Right lung (tissue), 10 donors: Measurements from ENCODE around the gene HYDIN. TPM values are rescaled to one million over a fixed set of nuclear protein-coding genes. Genes with fewer than 3 reads are reported as not detected.
A peak's percentile ranks its signal among the peaks of the same experiment; 100 is the strongest.

Experiments
- DNase-seq, 2 donors: peaks; one replicate each; pipeline ENCODE4 v3.0.0-alpha.2; 2013
- long read RNA-seq, 8 donors: transcript quantifications; one replicate each; lab custom pipeline, GENCODE V29; 2026
- polyA plus RNA-seq, 5 donors: library from polyadenylated mRNA; unstranded; fragments of 120-200 nt; gene quantifications; one replicate each; pipeline versions ENCODE4 v1.2.1 to v1.2.3, GENCODE V29; 2013; ENCODE audit warnings: inconsistent platforms in 1 of 5, low replicate concordance in 1 of 5; ENCODE audit not compliant: insufficient read length in 5 of 5, insufficient read depth in 1 of 5

Gene HYDIN
- 10 to 100 TPM in 4 of 5 donors, 1 to 10 TPM in 1; 6.8 to 14.6 (median 14.0) TPM for polyA plus RNA-seq
- long read RNA-seq, donor 1, result 0 reads
- long read RNA-seq, donor 2, result 0 reads
- long read RNA-seq, donor 3, result 0 reads
- long read RNA-seq, donor 4, result 0 reads
- long read RNA-seq, donor 5, result 0 reads
- long read RNA-seq, donor 6, result 0 reads
- long read RNA-seq, donor 7, result 0 reads
- long read RNA-seq, donor 8, result 0 reads

DNA sequence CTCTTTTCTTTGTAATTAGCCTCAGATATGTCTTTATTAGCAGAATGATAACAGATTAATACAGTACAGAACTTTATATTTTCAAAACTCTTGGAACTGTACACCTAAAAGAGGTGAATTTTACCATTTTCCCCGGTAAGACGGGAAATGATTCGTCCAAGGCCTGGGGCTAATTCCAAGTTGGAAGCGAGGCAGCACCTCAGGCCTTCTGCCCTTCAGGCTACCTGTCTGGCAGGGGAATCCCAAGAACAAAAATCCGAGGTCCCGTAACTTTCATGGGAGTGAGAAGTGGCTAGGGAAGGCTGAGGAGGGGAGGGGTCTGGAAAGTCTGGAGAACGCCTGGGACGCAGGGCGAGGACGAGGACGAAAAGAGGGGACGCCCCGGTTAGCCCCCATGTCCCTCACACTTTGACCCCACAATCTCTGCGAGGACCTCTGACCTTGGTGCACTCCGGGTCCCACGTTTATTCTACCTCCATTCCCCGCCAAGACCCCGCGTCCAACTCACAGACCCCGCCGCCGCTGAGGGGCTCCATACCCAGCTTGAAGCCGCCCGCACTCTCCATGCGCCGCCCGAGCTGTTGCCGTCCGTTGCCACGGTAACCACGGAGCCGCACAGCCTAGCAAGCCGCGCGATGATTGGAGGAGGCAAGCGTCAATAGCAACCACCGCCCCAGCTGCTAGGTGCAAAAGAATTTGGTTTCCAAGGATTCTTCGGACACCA, at the start of gene HYDIN:
HYDIN (minus strand) TSS at position 601 of the 724 bp plus-strand sequence. CDS start 43,827 bp downstream, outside the sequence.
- peak; percentile 66 to 67 for DNase-seq

DNA sequence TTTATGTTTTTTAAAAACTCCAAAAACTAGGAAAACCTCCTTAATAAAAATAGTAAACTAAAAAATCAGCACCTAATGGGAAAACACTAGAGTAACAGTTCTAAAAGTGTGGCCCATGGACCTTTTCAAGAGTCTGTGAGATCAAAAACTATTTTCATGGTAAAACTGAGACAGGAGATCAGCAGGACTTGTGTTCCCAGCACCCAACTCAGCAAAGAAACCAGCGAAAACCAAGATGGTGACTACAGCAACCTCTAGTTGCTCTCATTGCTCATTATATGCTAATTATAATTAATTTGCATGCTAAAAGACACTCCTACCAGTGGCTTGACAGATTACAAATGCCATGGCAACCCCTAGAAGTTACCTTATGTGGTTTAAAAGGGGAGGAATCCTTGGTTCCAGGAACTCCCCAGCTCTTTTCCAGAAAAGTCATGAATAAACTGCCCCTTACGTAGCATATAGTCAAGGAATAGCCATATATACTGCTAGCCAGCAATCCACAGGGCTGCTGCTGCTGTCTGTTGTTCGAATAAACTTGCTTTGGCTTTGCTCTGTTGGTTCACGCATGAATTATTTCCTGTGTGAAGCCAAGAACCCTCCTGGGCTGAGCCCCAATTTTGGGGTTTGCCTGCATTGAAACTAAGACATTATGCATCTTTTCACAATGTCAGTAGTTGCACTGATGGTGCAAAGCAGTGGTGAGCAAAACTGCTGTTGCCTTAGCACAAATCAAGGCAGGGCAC, 46.2 kb upstream of the HYDIN start:
- DNase-seq, result no peak

DNA sequence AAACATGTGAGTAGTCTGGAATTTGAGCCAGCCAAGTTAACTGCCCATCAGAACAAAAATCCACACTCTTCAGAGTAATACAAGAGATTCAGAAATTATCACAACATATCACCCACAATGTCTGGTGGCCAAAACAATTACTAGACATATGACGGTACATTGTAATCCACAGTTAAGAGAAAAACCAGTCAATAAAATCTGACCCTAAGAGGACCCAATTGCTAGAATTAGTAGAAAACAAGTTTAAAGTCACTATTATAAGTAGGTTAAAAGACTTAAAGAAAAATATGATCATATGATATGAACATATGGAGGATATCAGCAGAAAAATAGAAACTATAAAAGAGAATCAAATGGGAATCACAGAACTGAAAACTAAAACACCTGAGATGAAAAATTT, 42.9 kb upstream of the HYDIN start:
- no peak for DNase-seq

DNA sequence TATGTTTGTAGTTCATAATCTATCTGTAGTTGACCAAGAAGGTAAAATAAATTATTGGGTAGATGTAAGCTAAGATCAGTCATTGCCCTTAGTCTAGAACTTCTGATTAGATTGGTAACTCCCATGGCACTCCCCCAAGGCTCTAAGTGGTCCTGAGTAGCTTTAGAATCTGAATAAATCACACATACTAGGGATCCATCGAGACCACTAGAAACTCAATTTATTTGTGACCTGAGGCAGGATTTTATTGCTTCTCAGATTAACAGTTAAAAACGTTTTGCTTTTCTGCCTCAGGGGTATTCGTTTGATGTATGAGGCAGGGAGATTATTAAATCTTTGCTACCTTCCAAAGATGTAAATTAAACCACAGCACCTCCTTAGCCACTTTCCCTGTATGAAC, 33.8 kb upstream of the HYDIN start:
- no peak for DNase-seq

DNA sequence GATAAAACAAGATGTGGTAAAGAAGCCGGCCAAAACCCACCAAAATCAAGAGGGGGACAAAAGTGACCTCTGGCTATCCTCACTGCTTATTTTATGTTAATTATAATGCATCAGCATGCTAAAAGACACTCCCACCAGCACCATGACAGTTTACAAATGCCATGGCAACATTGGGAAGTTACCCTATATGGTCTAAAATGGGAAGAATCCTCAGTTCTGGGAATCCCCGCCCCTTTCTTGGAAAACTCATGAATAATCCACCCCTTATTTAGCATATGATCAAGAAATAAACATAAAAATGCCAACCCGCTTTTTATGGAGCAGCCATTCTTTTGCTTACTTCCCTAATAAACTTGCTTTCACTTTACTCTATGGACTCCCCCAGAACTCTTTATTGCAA, 33.1 kb upstream of the HYDIN start:
- DNase-seq, result no peak

DNA sequence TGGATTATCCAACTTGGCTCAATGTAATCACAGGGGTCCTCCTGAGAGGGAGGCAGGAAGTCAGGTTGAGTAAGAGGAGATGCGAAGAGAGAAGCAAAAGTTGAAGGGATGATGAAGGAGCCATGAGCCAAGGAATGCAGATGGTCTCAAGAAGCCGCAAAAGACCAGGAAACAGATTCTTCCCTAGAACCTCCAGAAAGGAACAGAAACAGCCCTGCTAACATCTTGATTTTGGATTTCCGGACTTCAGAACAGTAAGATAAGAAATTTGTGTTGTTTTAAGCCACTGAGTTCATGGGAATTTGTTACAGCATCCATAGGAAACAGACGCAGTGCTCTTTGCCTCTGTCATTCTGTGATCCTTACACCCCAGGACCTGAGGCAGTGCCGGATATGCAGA, 31.9 kb upstream of the HYDIN start:
- DNase-seq, result no peak

DNA sequence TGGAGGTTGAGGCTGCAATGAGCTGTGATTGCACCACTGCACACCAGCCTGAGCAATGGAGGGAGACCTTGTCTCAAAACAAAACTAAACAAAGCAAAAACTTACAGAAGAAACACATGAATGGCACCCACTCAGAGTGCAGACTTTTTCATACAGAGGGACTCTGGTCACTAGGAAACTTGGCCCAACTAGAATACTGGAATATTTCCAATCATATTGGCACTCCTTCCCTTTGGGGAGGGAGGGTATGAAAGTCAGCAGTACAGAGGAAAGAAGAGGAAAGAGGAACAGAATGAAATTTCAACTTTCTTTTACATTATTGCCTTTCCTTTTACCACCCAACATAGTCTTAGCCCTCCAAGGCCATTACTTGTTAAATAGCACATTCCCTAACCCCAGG, 30.5 kb upstream of the HYDIN start:
- DNase-seq, result no peak

DNA sequence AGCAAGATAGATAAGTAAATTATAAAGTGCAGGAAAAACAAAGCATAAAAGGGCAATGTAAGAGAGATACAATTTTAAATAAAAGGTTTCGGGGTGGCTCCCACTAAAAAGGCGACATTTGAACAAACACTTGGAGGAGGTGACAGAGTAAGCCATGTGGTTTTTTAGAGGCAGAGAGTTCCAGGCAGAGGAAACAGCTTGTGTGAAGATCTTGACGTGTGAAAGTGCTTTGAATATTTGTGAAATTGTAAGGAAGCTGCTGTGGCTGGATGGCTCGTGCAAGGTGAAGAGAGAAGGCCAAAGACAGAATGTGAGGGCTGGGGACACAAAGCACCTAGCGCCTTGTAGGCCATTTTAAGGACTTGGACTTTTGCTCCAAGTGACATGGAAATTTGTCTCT, 28.6 kb upstream of the HYDIN start:
- no peak for DNase-seq

DNA sequence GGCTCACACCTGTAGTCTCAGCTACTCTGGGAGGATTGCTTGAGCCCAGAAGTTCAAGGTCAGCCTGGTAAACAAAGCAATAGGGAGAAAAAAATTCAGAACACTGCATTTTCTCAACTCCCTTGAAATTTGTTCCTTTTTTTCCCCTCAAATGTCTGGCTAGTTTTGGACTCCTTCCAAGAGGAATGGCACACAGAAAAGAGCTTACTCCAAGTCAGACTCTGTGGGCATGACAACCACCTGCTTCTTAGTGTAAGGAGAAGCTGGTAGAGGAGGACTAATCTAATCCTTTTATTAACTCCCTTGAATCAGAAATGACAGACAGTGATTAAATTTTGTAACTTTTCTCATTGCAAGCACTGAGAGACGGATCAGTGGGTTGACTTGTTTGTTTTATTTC, 27.9 kb upstream of the HYDIN start:
- no peak for DNase-seq

DNA sequence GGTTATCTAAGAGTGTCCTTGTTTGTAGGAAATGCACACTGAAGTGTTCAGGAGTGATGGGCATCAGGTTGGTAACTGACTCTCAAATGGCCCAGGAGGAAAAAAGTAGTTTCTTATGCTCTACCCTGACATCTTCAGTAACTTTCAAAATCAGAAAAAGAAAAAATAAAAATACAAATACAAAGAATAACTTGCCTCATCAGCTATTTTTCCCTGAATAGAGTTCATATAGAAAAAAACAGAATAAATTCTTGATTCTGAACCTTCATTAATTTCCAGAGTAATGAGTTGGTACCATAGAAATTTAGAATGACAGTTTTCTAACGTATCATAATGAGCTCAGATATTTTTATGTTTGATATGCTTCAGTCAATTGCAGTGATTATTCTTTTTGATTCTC, 27.2 kb upstream of the HYDIN start:
- no peak for DNase-seq

DNA sequence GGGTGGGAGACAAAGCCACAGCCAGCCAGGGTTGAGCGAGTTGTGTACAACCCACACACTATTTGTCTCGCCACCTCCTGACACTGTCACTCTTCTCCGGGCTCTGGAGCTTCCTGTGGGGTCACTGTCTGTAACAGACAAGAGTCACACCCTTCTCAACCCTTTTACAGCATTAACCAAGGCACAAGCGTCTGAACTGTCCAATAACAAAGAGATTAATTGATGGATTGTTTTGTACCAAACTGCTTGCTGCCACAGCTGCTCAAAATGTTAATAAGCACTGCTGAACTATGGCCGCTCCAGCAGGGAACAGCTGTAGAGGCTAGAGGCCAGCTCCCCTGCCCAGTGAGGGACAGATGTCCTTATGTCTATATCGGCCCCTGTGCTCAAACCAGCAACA, 25.2 kb upstream of the HYDIN start:
- DNase-seq, result peak in 1 of 2 donors; percentile 8

DNA sequence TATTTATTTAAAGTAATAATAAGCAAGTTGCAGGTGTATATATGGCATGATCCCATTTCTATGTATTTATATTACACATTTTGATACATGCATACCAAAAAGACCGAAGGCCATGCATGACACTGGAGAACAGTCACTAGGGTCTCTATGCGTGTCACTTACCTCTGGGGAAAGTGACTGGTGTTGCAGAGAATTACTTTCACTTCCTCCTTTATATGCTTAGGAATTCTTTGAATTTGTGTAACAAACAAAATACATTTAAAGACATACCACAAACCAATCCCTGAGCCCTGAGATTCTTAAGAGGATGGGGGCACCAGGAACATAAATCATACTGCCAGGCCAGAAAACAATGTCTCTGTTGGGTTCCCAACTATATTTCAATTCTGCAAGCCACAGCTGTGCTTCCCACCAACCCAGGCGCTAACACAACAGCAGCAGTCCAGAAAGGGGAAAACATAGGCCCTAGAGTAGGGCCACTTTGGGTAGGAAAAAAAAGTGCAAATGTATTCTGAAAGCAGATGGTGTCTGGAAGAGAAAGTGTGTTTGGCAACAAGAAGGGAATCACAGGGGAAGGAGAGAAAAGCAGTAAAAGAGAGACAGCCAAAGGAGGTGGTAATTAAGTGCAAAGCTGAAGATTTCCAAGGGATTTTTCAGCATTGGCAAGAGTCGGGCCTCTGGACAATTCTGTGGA, 24.5 kb upstream of the HYDIN start:
- DNase-seq, result peak in 1 of 2 donors; percentile 3

DNA sequence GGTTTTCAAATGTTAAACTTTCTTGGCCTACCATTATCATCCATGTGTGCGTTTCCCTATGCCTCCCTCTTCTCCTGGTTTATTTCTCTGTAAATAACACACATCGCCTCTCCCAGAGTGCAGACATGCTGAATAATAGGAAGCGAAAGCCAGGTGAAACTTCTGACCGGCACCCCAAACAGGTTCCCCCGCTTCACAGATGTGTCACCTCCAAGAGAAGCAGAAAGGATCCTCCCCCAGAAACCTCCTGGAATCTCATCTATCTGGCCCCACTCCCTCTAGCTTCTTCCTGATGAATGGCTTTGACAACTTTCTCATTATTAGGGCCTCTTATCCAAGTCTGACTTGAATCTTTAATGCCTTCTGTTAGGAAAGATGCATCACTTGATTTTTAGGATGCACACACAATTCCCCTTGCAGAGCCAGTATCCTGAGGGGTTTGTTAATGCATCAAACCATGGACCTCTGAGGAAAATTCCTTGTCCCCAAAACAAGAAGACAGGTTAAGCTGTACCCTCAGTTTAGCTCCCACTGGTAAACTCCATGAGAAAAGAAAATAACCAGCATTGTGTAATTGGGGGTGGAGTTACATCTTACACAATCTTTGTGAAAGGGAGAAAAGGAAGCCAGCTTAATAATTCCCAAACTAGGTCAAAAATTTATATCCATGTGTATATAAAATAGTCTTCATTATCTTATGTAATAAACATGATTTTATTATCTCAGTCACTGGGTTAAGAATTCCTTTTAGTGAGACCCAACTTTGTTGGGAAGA, 20.1 kb upstream of the HYDIN start:
- peak in 1 of 2 donors; percentile 16 for DNase-seq

DNA sequence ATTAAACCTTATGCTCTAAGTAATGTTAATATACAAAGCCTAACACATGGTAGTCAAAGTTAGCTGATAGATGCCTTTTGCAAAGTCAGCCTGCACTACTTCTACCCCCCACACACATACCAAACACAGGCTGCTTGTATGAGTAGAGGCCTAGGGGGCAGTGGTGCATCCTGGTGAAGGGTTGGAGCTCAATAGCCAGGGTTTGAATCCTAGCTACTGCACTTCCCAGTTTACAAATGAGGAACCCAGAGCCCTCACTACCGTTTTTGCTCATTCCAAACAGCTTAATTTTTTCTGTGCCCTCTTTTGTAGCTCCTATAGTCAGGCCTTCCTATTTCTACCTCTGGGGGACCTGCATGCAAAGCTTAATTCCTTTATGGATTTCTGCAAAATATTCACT, 18.9 kb upstream of the HYDIN start:
- no peak for DNase-seq

DNA sequence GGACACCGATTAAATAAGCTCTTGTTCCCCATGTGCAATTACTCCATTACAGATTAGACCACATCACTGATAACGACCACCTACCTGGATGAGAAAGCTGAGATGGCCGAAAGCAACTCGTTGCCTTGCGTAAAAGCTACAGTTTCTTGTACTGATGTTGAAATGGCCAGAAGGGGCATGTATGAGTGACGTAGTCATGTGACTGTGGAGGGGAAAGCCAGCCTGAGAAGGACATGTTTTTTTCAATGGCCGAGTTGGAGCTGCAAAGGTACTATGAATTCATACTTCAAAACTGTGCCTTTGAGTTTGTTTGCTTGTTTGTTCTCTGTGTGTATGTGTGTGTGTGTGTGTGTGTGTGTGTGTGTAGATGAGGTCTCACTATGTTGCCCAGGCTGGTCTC, 17.0 kb upstream of the HYDIN start:
- no peak for DNase-seq

DNA sequence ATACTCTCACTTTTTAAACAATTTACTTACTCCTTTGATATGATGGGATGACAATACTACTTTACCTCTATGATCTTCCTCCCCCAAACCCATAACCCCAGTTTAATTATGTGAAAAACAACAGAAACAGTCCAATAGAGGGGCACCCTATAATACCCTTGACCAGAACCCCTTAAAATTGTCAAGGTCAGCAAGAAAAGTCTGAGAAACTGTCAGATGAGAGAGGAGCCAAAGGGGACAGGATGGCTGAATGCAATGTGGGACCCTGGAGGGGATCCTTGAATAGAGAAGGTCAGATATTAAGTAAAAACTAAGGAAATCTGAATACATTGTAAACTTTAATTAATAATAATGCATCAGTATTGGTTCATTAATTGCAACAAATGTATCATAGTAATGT, 15.8 kb upstream of the HYDIN start:
- DNase-seq, result no peak

DNA sequence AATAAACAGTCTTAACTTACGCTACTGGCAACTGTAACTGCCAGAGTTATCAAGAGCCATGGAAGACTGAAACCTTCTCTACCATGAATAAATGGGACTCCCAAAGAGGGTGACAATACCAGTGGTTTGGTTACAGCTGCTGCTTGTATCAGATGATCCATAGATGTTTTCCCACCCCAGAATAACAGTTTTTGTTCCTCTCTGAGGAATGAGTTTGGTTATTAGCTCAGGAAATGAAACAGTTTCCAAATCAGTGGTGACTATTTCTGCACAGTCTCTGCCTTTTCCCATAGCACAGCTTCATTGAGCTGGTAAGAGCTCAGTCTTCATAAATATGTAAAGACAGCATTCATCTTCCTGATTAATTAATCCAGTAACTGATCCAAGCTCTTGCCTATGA, 14.0 kb upstream of the HYDIN start:
- DNase-seq, result no peak

DNA sequence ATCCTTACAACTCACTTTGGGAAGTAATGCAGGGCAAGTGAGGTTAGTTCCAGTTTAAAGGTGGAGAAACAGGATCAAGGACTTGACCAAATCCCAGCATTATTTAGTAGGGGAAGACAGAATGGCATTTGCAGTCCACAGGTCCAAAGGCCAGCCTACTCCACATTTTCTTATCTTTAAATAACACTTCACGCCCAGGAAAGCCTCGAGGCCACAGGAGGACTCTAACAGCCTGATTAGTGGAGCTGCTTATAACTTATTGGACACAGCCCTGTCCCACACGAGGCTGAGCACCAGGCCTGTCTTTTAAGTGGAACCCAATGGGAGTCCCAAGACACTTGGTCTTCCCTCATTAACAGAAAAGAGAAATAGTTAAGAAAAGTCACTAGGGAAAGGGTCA, 12.1 kb upstream of the HYDIN start:
- no peak for DNase-seq

DNA sequence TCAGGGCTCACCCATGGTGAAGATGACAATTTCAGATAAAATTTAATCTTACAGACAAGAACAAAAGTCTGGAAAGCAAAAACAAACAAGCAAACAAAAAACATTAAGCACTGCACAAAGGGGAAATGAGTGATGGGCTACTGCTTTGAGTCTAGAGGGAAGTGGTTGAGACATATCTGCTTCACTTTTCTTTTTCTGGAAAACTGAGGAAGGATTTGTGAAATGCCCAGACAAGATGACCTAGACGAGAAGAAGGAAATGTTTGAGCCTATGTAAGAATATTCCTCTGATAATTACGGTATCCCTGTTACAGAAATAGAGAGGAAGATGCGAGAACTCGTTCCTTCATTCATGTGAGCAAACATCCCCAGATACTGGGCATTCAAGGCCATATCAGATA, 11.5 kb upstream of the HYDIN start:
- no peak for DNase-seq

DNA sequence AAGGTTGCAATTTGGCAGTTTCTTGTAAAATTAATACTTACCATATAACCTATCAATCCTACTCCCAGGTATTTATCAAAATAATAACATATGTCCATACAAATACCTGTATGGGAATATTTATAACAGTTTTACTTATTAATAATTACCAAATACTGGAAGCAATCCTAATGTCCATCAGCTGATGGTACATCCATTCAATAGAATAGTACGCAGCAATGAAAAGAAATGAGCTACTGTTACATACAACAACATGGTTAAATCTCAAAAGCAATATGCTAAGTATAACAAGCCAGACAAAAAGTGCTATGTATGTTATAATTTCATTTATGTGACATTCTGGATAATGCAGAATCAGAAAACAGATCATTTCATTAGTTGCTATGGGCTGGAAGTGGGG, 1.2 kb downstream of the HYDIN start:
- no peak for DNase-seq
